Muscle of leg (tissue), 11 donors: ENCODE results near the gene HMGN1. TPM values are rescaled to one million over a fixed set of nuclear protein-coding genes. Genes with fewer than 3 reads are reported as not detected.
"Not testable (repeated sequence)": the region's sequence is repeated elsewhere in the genome, so short reads cannot be mapped to it uniquely, and the experiment has no call there.

ENCODE experiments used
- DNase-seq: peaks from one replicate; pipeline ENCODE4 v3.0.0; 2013
- H3K27ac ChIP-seq: one replicate; pipeline ENCODE4 v1.5.1; 2013; ENCODE audit warnings: mild to moderate bottlenecking, low read length, control low read depth
- H3K27me3 ChIP-seq: one replicate; pipeline ENCODE4 v1.6.1; 2013; ENCODE audit warnings: low read length; ENCODE audit not compliant: control insufficient read depth, insufficient read depth
- H3K36me3 ChIP-seq: one replicate; pipeline ENCODE4 v1.6.1; 2013; ENCODE audit warnings: low read length; ENCODE audit not compliant: control insufficient read depth, insufficient read depth
- H3K4me1 ChIP-seq: one replicate; pipeline ENCODE4 v1.6.1; 2013; ENCODE audit warnings: low read length; ENCODE audit not compliant: control insufficient read depth, insufficient read depth
- H3K4me3 ChIP-seq: one replicate; pipeline ENCODE4 v1.5.1; 2013; ENCODE audit warnings: low read length, control low read depth
- H3K9me3 ChIP-seq: replicated peaks from 2 replicates; pipeline ENCODE4 v1.6.1; 2013; ENCODE audit warnings: low read depth, low read length; ENCODE audit not compliant: control insufficient read depth
- WGBS: methylation state at CpG from one replicate; pipeline ENCODE4 v1.1.5; 2013; ENCODE audit warnings: missing lambda C conversion rate; ENCODE audit not compliant: insufficient coverage; 5-methylcytosine and 5-hydroxymethylcytosine counted together
- polyA plus RNA-seq, 8 donors: library from polyadenylated mRNA; unstranded; fragments of 120-200 nt; gene quantifications; one replicate each; pipeline versions ENCODE4 v1.2.1 to v1.2.3, GENCODE V29; 2013; ENCODE audit warnings: inconsistent platforms in 1 of 8, low replicate concordance in 1 of 8; ENCODE audit not compliant: insufficient read length in 8 of 8, insufficient read depth in 1 of 8
- total RNA-seq: library from RNA; stranded (reverse); fragments of 120-200 nt; gene quantifications from one replicate; pipeline ENCODE4 v1.2.4, GENCODE V29; 2013

The HMGN1 gene
- total and polyA plus RNA-seq, 9 donors = 213 to 336 (median 299) TPM

DNA sequence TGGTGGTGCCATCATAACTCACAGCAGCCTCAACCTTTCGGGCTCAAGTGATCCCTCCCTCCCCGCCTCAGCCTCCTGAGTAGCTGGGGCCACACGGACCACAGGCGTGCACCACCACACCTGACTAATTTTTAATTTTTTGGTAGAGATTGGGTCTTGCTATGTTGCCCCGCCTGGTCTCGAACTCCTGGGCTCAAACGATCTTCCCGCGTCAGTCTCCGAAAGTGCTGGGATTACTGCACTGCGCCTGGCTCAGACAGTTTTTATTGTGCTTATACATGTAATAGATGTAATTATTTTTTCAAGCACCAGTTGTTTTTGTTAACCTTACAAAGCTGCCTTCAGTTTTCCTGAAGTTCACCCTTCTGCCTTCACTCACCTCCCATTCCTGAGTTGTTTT, 38.0 kb upstream of the HMGN1 start:
- H3K27me3 ChIP-seq = no peaks in the 10 kb centered on the region
- no CpG with 5 or more reads among the region's 11 CpGs for WGBS

DNA sequence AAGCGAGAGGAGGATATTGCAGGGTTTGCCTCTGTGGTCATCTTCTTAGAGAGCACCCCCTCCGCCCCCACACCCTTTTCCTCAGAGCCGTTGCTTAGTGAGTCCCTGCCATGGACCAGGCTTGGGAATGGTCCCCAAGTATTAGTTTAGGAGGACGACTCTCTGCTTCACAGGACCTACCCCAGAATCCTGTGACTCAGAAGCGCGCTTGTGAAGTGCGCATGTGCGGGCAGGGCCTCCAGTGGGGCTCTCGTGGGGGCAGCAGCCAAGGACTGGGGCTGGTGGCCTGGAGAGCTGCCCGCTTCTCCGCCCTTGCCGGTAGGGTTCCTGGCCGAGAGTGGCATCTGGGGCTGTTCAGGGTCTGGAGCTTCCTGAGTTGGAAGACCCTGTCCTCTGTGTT, 37.3 kb upstream of the HMGN1 start:
- peak overlapping the region; percentile 47 for H3K4me3 ChIP-seq
- H3K36me3 ChIP-seq = peaks cover 6% of the 10 kb centered on the region
- no peaks in the 10 kb centered on the region for H3K27me3 ChIP-seq
- H3K4me1 ChIP-seq = peaks cover 27% of the 10 kb centered on the region
- no peaks in the 10 kb centered on the region for H3K9me3 ChIP-seq
- DNase-seq = peak; percentile 30
- WGBS = 51% methylated on average over 12 of the region's 13 CpGs
- peak overlapping the region; percentile 88 for H3K27ac ChIP-seq

More for the DNA sequence above, 38.0 kb upstream of the HMGN1 start:
- H3K4me1 ChIP-seq = peaks cover 26% of the 10 kb centered on the region
- no peaks in the 10 kb centered on the region for H3K9me3 ChIP-seq
- no peak for DNase-seq
- H3K27ac ChIP-seq = peak overlapping the region; percentile 74
- H3K4me3 ChIP-seq = no peak overlapping the region
- H3K36me3 ChIP-seq = peaks cover 11% of the 10 kb centered on the region

DNA sequence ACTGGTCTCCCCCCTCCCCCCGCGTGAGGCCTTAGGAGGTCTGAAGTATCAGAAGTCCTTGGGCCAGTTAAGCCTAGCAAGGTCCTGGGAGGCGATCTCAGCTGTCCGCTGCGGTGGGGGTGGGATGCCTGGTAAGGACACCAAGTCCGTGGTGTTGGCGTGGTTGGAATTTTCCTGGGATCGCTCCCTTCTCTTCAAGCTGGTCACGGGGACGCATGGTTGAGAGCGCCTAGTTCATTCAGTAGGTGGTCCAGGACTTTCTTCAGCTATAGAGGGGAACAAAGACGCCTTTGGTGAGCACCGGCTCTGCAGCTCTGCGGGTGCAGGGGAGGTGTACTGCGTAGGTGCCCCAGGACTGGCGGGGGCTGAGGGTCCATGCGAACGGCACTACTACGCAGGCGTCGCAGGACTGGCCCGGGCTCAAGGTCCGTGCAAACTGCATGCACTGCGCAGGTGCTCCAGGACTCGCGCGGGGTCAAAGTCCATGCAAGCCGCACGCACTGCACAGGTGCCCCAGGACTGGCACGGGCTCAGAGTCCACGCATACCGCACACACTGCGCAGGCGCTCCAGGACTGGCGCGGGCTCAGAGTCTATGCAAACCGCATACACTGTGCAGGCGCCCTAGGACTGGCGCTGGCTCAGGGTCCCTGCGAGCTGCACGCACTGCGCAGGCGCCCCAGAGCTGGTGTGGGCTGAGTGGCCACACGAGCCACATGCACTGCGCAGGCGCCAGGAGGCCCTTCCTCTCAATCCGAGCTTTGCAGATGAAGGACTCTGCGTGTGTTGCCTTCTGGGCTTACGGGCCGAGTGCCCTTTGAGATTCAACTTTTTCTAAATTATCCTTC, 36.6 kb upstream of the HMGN1 start:
- 54% methylated on average over 45 of the region's 50 CpGs for WGBS

GRCh38 chr21:39384674-39385298, 35.9 kb upstream of the HMGN1 start:
- 92% methylated on average over 9 of the region's 13 CpGs for WGBS
- H3K4me3 ChIP-seq = no peak overlapping the region
- no peak for DNase-seq
- peak overlapping the region; percentile 71 for H3K27ac ChIP-seq
- H3K9me3 ChIP-seq = no peaks in the 10 kb centered on the region
- H3K36me3 ChIP-seq = no peaks in the 10 kb centered on the region
- H3K27me3 ChIP-seq = no peaks in the 10 kb centered on the region
- peaks cover 33% of the 10 kb centered on the region for H3K4me1 ChIP-seq

More for the DNA sequence above, 36.6 kb upstream of the HMGN1 start:
- Histone ChIP-seq H3K36me3 (peaks cover under 1% of the 10 kb centered on the region), H3K4me1 (peaks cover 32% of the 10 kb centered on the region), H3K4me3 (peak overlapping the region; percentile 47), H3K27me3 (no peaks in the 10 kb centered on the region), H3K27ac (peak overlapping the region; percentile 88), H3K9me3 (no peaks in the 10 kb centered on the region)
- peak; percentile 93 for DNase-seq

DNA sequence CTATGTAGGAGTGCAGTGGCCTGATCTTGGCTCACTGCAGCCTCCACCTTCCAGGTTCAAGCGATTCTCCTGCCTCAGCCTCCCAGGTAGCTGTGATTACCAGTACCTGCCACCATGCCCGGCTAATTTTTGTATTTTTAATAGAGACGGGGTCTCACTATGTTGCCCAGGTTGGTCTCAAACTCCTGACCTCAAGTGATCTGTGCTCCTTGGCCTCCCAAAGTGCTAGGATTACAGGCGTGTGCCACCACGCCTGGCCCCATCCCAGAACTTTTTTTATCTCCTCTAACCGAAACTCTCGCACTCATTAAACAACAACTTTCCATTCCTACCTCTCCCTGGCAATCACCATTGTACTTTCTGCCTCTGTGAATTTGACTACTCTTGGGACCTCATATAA, 33.2 kb upstream of the HMGN1 start:
- H3K36me3 ChIP-seq, H3K27me3 ChIP-seq, H3K27ac ChIP-seq, DNase-seq, H3K9me3 ChIP-seq, H3K4me3 ChIP-seq: not testable (repeated sequence)
- peaks cover 22% of the 10 kb centered on the region for H3K4me1 ChIP-seq
- WGBS = 93% methylated on average over 7 of the region's 7 CpGs

GRCh38 chr21:39381009-39381408, 32.1 kb upstream of the HMGN1 start:
- no peaks in the 10 kb centered on the region for H3K27me3 ChIP-seq
- H3K4me3 ChIP-seq = peak overlapping the region; percentile 84
- no peaks in the 10 kb centered on the region for H3K36me3 ChIP-seq
- 16% methylated on average over 5 of the region's 12 CpGs for WGBS
- peaks cover 14% of the 10 kb centered on the region for H3K4me1 ChIP-seq
- no peaks in the 10 kb centered on the region for H3K9me3 ChIP-seq
- no peak for DNase-seq
- peak overlapping the region; percentile 98 for H3K27ac ChIP-seq

DNA sequence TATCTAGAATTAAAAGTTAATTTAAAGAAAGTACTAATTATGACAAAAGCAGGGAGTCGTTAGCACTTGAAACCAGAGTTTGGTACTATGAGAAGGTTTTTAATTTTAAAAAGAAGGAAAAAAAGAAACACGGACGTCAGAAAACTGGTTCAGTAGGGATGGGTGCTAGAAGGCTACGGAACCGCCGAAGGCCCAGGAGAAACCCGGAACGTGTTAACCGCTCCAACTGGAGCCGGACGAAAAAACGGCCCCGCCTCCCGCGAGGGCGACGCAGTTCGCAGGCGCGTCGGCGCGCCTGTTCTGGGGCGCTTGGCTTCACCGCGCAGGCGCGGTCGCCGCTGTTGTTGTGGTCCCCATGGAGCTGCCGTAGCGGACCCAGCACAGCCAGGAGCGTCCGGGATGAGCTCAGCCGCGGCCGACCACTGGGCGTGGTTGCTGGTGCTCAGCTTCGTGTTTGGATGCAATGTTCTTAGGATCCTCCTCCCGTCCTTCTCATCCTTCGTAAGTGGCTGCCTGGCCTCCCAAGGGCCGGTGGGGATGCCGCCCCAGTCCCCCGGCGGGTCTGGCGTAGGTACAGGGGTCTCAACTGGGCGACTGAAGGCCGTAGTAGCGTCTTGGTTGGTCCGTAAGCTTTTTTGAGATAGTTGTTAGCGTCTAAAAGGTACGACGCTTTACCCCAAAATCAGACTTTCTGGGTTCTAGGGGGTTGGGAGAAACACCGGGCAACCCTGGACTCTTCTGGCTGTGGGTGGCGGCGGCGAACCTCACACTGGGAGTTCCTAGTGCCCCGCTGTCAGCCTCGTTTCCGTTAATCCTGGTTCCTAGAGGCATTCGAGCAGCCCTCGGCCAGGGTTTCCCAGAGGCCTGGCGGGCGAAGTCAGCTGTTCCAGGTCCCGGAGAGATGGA, 31.4 kb upstream of the HMGN1 start:
- Histone ChIP-seq H3K4me1 (peaks cover 10% of the 10 kb centered on the region), H3K27me3 (no peaks in the 10 kb centered on the region), H3K27ac (peak overlapping the region; percentile 98), H3K36me3 (no peaks in the 10 kb centered on the region), H3K4me3 (peak overlapping the region; percentile 84), H3K9me3 (no peaks in the 10 kb centered on the region)
- WGBS = 0% methylated on average over 52 of the region's 65 CpGs
- DNase-seq = peak; percentile 98

GRCh38 chr21:39377444-39378050, 28.7 kb upstream of the HMGN1 start:
- peaks cover 7% of the 10 kb centered on the region for H3K4me1 ChIP-seq
- H3K36me3 ChIP-seq = no peaks in the 10 kb centered on the region
- DNase-seq = no peak
- no peak overlapping the region for H3K4me3 ChIP-seq
- no peaks in the 10 kb centered on the region for H3K9me3 ChIP-seq
- WGBS = 88% methylated on average over 3 of the region's 7 CpGs
- H3K27me3 ChIP-seq = peaks cover 2% of the 10 kb centered on the region
- peak overlapping the region; percentile 7 for H3K27ac ChIP-seq

GRCh38 chr21:39375446-39375845, 26.6 kb upstream of the HMGN1 start:
- peaks cover 5% of the 10 kb centered on the region for H3K27me3 ChIP-seq
- WGBS = 83% methylated on average over 1 of the region's 2 CpGs
- H3K4me1 ChIP-seq = no peaks in the 10 kb centered on the region
- H3K4me3 ChIP-seq = no peak overlapping the region
- no peak overlapping the region for H3K27ac ChIP-seq
- H3K36me3 ChIP-seq = no peaks in the 10 kb centered on the region
- no peaks in the 10 kb centered on the region for H3K9me3 ChIP-seq
- no peak for DNase-seq
